Glutamatergic neuron (in vitro differentiated cells): Measurements from ENCODE around the gene PPP6C. TPM values are rescaled to one million over a fixed set of nuclear protein-coding genes. Genes with fewer than 3 reads are reported as not detected.
A peak's percentile ranks its signal among the peaks of the same experiment; 100 is the strongest.
"Not testable (repeated sequence)": the region's sequence is repeated elsewhere in the genome, so short reads cannot be mapped to it uniquely, and the experiment has no call there.

Experiments
- DNase-seq: peaks from one replicate; pipeline ENCODE4 v3.0.0; 2022
- H3K27ac Mint-ChIP-seq: one replicate; pipeline ENCODE4 v1.8.0; 2020; ENCODE audit warnings: mild to moderate bottlenecking, mixed read lengths, inconsistent platforms; ENCODE audit not compliant: unreplicated experiment
- H3K27me3 Mint-ChIP-seq: one replicate; pipeline ENCODE4 v1.8.0; 2020; ENCODE audit warnings: mild to moderate bottlenecking, moderate library complexity, mixed read lengths, inconsistent platforms; ENCODE audit not compliant: unreplicated experiment
- H3K36me3 Mint-ChIP-seq: one replicate; pipeline ENCODE4 v1.8.0; 2020; ENCODE audit warnings: mild to moderate bottlenecking, mixed read lengths, inconsistent platforms; ENCODE audit not compliant: unreplicated experiment
- H3K4me1 Mint-ChIP-seq: one replicate; pipeline ENCODE4 v1.8.0; 2020; ENCODE audit warnings: mild to moderate bottlenecking, low read depth, mixed read lengths, inconsistent platforms; ENCODE audit not compliant: unreplicated experiment
- H3K4me3 Mint-ChIP-seq: one replicate; pipeline ENCODE4 v1.8.0; 2020; ENCODE audit warnings: mild to moderate bottlenecking, mixed read lengths, inconsistent platforms; ENCODE audit not compliant: unreplicated experiment
- H3K9me3 Mint-ChIP-seq: one replicate; pipeline ENCODE4 v1.8.0; 2020; ENCODE audit warnings: mild to moderate bottlenecking, moderate library complexity, mixed read lengths, inconsistent platforms; ENCODE audit not compliant: unreplicated experiment
- long read RNA-seq: library from polyadenylated mRNA; unstranded; transcript quantifications from one replicate; pipeline ENCODE4 v2.0.0, GENCODE V29; 2020; ENCODE audit not compliant: unreplicated experiment
- total RNA-seq: library from RNA; stranded (reverse); fragmentation: NEBNext Ultra II Directional; extraction: Animal tissue kit (Norgen Biotek cat#: 25700); gene quantifications from one replicate; pipeline ENCODE4 v1.2.1, GENCODE V29; 2021; ENCODE audit not compliant: unreplicated experiment
- TF ChIP-seq, protein P1 (sequence below): fragments of 200-600 bp; sonication (generic); IDR thresholded peaks from one replicate; pipeline ENCODE4 v1.5.0; 2021; ENCODE audit not compliant: partially characterized antibody, unreplicated experiment

Gene PPP6C
- total RNA-seq = 49.1 TPM
- long read RNA-seq, full-length matches to known transcripts = 21 of 21 reads
- long read RNA-seq, partial matches to known transcripts = 0 of 21 reads
- long read RNA-seq, other reads (novel, unspliced or antisense) = 0 of 21 reads

DNA sequence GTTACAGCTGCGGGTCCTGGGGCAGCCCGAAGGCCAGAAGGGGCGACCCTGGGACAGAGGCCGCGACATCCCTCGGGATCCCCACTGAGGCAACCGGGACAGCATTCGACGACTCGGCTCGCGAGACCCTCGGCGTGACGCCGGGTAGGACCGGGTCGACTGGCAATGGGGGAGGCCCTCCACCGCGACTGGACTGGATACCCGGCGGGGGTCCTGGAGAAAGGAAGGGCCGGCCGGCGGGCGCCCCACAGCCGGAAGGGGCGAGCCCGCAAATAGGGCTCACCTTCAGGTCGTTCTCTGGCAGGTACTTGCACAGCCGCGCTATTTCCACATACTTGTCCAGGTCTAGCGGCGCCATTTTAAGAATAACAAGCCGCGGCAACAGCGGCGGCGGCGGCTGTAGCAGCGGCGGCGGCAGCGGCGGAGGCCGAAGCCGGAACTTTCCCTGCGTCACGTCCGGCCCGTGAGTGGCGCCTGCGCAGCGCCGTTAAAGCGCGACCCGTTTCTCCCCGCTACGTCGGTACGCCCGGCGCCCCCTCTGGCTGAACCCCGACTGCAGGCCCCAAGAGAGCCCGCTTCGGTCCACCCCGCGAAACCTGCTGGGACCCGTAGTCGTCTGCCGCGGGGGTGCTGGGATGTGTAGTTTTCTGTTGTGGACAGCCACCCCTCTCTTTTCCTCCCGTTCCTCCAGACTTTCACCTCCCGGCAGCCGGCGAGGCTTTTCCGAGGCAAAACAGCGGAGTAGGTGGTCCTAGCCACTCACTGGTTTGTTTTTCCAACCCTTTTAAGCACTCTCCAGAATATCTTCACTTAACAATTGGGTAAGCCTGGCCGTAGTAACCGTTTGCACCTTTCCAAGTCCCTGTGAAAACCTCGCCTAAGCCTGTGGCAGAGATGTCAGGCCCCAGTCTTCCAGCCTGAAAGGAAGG, at the start of gene PPP6C:
Gene PPP6C, minus strand, starts transcription at position 443 of the 929 bp plus-strand sequence. Its CDS starts 85 bp downstream, at position 358.
- Mint-ChIP-seq H3K27ac (peak within 1 kb of the TSS; percentile 97), H3K36me3 (no peaks in the 10 kb centered on the region), H3K9me3 (peaks cover 6% of the 10 kb centered on the region), H3K4me3 (peak within 1 kb of the TSS; percentile 97), H3K4me1 (peaks cover 2% of the 10 kb centered on the region), H3K27me3 (peaks cover 3% of the 10 kb centered on the region)
- DNase-seq = peak; percentile 98
- TF ChIP-seq, protein P1, sequence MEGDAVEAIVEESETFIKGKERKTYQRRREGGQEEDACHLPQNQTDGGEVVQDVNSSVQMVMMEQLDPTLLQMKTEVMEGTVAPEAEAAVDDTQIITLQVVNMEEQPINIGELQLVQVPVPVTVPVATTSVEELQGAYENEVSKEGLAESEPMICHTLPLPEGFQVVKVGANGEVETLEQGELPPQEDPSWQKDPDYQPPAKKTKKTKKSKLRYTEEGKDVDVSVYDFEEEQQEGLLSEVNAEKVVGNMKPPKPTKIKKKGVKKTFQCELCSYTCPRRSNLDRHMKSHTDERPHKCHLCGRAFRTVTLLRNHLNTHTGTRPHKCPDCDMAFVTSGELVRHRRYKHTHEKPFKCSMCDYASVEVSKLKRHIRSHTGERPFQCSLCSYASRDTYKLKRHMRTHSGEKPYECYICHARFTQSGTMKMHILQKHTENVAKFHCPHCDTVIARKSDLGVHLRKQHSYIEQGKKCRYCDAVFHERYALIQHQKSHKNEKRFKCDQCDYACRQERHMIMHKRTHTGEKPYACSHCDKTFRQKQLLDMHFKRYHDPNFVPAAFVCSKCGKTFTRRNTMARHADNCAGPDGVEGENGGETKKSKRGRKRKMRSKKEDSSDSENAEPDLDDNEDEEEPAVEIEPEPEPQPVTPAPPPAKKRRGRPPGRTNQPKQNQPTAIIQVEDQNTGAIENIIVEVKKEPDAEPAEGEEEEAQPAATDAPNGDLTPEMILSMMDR = peak; percentile 37

DNA sequence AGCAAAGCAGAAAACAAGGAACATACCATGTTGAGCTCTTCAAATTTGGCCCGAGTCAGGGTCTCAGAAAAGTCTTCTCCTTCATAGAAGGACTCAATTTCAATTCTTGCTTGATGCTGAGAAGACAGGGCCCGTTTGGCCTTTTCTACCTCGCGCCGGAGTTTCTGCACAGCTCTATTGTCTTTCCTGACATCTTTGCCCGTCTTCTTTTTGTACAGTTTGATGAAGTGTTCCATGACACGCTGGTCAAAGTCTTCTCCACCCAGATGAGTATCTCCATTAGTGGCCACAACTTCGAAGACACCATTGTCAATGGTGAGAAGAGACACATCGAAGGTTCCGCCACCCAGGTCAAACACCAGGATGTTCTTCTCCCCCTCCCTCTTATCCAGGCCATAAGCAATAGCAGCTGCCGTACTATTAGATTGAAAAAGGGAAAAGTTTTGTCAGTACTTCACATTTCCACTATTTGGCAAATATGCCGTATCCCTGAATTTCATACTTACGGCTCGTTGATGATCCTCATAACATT, 49.4 kb upstream of the PPP6C start:
- no peaks in the 10 kb centered on the region for H3K36me3 Mint-ChIP-seq
- no peak overlapping the region for H3K27ac Mint-ChIP-seq
- DNase-seq = no peak
- H3K27me3 Mint-ChIP-seq = peaks cover 14% of the 10 kb centered on the region
- H3K4me3 Mint-ChIP-seq = peak overlapping the region; percentile 67
- H3K4me1 Mint-ChIP-seq = peaks cover 6% of the 10 kb centered on the region
- H3K9me3 Mint-ChIP-seq = peaks cover 9% of the 10 kb centered on the region
- TF ChIP-seq, protein P1 = no peak

DNA sequence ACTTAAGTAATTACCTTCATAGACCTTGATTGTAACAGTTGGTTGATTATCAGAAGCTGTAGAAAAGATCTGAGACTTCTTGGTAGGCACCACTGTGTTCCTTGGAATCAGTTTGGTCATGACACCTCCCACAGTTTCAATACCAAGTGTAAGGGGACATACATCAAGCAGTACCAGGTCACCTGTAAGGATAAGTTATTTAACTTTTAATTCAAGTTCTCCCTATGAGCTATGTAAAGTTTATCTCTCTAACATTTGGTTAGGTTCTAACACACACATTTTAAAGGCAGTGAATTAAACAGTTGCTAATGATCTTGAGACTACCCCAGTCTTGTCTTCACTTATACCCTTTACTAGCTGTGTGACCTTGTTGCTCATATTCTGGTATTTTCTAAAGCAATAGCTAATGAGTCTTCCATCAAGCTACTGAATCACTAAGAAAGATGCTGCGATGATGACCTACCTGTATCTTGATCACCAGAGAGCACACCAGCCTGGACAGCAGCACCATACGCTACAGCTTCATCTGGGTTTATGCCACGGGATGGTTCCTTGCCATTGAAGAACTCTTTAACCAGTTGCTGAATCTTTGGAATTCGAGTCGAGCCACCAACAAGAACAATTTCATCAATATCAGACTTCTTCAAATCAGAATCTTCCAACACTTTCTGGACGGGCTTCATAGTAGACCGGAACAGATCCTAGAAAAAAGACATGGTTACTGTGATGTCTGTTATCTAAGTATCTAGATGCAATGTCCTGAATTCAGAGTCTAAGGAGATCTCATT, 48.7 kb upstream of the PPP6C start:
- DNase-seq = no peak
- TF ChIP-seq, protein P1 = no peak
- peaks cover 6% of the 10 kb centered on the region for H3K4me1 Mint-ChIP-seq
- no peaks in the 10 kb centered on the region for H3K36me3 Mint-ChIP-seq
- peaks cover 14% of the 10 kb centered on the region for H3K27me3 Mint-ChIP-seq
- H3K4me3 Mint-ChIP-seq = peak overlapping the region; percentile 67
- peaks cover 9% of the 10 kb centered on the region for H3K9me3 Mint-ChIP-seq
- H3K27ac Mint-ChIP-seq = no peak overlapping the region

DNA sequence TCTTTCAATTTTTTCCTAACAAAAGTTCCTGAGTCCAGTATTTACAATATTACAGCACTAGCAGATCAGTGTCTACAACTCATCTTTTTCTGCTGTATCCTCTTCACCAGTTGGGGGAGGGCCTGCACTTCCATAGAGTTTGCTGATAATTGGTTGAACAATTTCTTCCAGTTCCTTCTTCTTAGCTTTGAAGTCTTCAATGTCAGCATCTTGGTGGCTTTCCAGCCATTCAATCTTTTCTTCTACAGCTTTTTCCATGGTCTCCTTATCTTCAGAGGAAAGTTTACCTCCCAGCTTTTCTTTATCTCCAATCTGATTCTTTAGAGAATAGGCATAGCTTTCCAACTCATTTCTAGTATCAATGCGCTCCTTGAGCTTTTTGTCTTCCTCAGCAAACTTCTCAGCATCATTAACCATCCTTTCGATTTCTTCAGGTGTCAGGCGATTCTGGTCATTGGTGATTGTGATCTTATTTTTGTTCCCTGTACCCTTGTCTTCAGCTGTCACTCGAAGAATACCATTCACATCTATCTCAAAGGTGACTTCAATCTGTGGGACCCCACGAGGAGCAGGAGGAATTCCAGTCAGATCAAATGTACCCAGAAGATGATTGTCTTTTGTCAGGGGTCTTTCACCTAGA, 47.0 kb upstream of the PPP6C start:
- not testable (repeated sequence) for H3K27me3 Mint-ChIP-seq, H3K9me3 Mint-ChIP-seq, H3K4me1 Mint-ChIP-seq, H3K4me3 Mint-ChIP-seq, H3K27ac Mint-ChIP-seq, H3K36me3 Mint-ChIP-seq, DNase-seq
